Measurements from ENCODE around the gene OR2V1.

GRCh38 chr5:181084621-181085195 lies 46.3 kb downstream of the OR2V1 start:
- TF ChIP-seq CTCF (IDR thresholded peaks at IDR 0.05 in 4 of 5, conservative IDR thresholded peaks at IDR 0.05 in 1 of 5) (no peak), POLR2A (IDR thresholded peaks at IDR 0.05) (no peak)
